Endothelial cell of umbilical vein (primary cell): ENCODE results near the gene RSPO3.

Experiments used
- EZH2 ChIP-seq: IDR thresholded peaks from 2 replicates; pipeline ENCODE4 v1.6.1; 2012; ENCODE audit warnings: borderline replicate concordance, low read depth, mild to moderate bottlenecking, moderate library complexity, low read length, inconsistent platforms; ENCODE audit not compliant: severe bottlenecking
- FOS ChIP-seq: IDR thresholded peaks from 2 replicates; pipeline ENCODE4 v1.6.1; 2011; ENCODE audit warnings: mild to moderate bottlenecking, low read length, moderate library complexity, borderline replicate concordance; ENCODE audit not compliant: insufficient read depth
- POLR2A ChIP-seq: IDR thresholded peaks from 2 replicates; pipeline ENCODE4 v1.6.1; 2012; ENCODE audit warnings: low read depth, mild to moderate bottlenecking, control low read depth, low read length
- POLR2AphosphoS5 ChIP-seq: IDR thresholded peaks from 2 replicates; pipeline ENCODE4 v1.6.1; 2012; ENCODE audit warnings: low read depth, mild to moderate bottlenecking, control low read depth, low read length, moderate library complexity; ENCODE audit not compliant: insufficient read depth
- TF ChIP-seq, protein P1 (sequence below), 2 donors: IDR thresholded peaks; 1 replicate in 1 of 2; 2 replicates in 1 of 2; pipeline ENCODE4 v1.5.1; 2011; ENCODE audit warnings: low read length in 2 of 2, mild to moderate bottlenecking in 2 of 2, moderate library complexity in 2 of 2, control low read depth in 1 of 2, inconsistent platforms in 1 of 2, low read depth in 1 of 2; ENCODE audit not compliant: insufficient read depth in 1 of 2; ENCODE audit errors: extremely low read depth in 1 of 2

DNA sequence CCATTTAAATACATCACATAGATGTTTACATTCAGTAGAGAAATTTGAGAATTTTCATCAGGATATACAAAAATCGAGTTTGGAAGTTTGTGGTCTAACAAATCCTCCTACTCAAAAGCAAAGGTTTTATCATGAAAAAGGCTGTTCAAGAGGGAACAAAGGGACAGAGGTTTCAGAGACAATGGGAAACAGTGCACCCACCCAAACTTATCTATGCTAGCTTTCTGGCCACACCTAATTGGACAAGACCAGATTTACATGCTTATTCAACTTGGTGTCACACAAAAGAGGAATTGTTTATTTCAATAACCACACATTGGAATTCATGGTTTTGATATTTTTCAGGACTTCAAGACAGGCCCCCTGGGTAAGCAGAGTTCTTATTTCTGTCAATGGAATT lies 28.4 kb upstream of the RSPO3 start:
- TF ChIP-seq, protein P1, sequence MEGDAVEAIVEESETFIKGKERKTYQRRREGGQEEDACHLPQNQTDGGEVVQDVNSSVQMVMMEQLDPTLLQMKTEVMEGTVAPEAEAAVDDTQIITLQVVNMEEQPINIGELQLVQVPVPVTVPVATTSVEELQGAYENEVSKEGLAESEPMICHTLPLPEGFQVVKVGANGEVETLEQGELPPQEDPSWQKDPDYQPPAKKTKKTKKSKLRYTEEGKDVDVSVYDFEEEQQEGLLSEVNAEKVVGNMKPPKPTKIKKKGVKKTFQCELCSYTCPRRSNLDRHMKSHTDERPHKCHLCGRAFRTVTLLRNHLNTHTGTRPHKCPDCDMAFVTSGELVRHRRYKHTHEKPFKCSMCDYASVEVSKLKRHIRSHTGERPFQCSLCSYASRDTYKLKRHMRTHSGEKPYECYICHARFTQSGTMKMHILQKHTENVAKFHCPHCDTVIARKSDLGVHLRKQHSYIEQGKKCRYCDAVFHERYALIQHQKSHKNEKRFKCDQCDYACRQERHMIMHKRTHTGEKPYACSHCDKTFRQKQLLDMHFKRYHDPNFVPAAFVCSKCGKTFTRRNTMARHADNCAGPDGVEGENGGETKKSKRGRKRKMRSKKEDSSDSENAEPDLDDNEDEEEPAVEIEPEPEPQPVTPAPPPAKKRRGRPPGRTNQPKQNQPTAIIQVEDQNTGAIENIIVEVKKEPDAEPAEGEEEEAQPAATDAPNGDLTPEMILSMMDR (IDR thresholded peaks at IDR 0.05; ENCODE audit: extremely low read depth in 1 of 2, insufficient read depth in 1 of 2, low read depth in 1 of 2, low read length in 2 of 2), result no peak
- no peak for TF ChIP-seq FOS
- TF ChIP-seq POLR2A, result no peak
- TF ChIP-seq POLR2AphosphoS5, result no peak
- TF ChIP-seq EZH2, result no peak
